Peyer's patch (tissue), 4 donors: Measurements from ENCODE around the gene PRR16.

Source experiments
- CTCF ChIP-seq, 6 experiments: fragments of 450-650 bp in 4 of 6; fragments of 200-600 bp in 2 of 6; sonication (generic) in 1 of 6; IDR thresholded peaks; one replicate each; pipeline ENCODE4 v1.5.1; 2017 to 2019; ENCODE audit warnings: antibody characterized with exemption in 6 of 6, mild to moderate bottlenecking in 3 of 6, moderate library complexity in 1 of 6
- POLR2A ChIP-seq, 2 donors: fragments of 450-650 bp; IDR thresholded peaks; one replicate each; pipeline ENCODE4 v1.5.1; 2017; ENCODE audit warnings: antibody characterized with exemption in 2 of 2, mild to moderate bottlenecking in 2 of 2, moderate library complexity in 2 of 2

DNA sequence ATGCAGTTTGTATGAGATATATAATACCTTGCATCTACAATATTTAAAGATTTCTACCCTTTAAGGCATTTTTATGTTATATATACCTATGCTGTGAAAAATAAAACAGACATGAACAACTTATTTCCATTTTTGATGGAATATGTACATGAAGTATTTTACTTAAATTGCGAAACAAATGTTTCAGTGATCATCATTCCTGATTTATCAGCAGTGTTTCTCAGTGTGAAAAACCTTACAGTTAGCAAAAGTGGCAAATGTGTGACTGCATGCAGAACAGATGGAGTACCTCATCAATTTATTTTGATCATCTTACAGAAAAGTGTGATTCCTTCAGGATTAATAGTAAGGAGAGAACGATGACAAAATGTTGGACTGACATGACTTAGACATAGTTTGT lies 43.1 kb downstream of the PRR16 start:
- TF ChIP-seq POLR2A (IDR thresholded peaks at IDR 0.05) = no peak
- no peak for TF ChIP-seq CTCF (IDR thresholded peaks at IDR 0.05)
